Glomerular endothelial cell (primary cell): Measurements from ENCODE around the gene RPS10. TPM values are rescaled to one million over a fixed set of nuclear protein-coding genes. Genes with fewer than 3 reads are reported as not detected.
A peak's percentile ranks its signal among the peaks of the same experiment; 100 is the strongest.
"Not testable (repeated sequence)": the region's sequence is repeated elsewhere in the genome, so short reads cannot be mapped to it uniquely, and the experiment has no call there.

ENCODE experiments used
- DNase-seq: peaks from one replicate; pipeline ENCODE4 v3.0.0-alpha.2; 2011; ENCODE audit warnings: low read depth, low spot score; ENCODE audit errors: extremely low read depth
- total RNA-seq: library from RNA; depleted of rRNA; stranded (reverse); fragments of >200 nt; gene quantifications from 2 replicates; pipeline ENCODE4 v1.2.3, GENCODE V29; 2015

RPS10 gene
- total RNA-seq, 1 donor from 2014 or later, result 1,516 TPM

- no peak for DNase-seq
Observed at GRCh38 chr6:34374508-34374907, 51.4 kb downstream of the RPS10 start.

- no peak for DNase-seq
Observed at GRCh38 chr6:34374069-34374468, 51.8 kb downstream of the RPS10 start.

GRCh38 chr6:34373511-34373910 lies 52.4 kb downstream of the RPS10 start:
- DNase-seq, result no peak

GRCh38 chr6:34371865-34372264 lies 54.0 kb downstream of the RPS10 start:
- not testable (repeated sequence) for DNase-seq

- DNase-seq, result peak; percentile 64
Observed at GRCh38 chr6:34370361-34370760, 55.5 kb downstream of the RPS10 start.

- DNase-seq, result no peak
Observed at GRCh38 chr6:34369385-34369784, 56.5 kb downstream of the RPS10 start.

Other genes starting within 250 kb of the RPS10 start
- gene HMGA1, start 189.2 kb downstream of the RPS10 start, total RNA-seq, result 327 and 748 TPM in 2 replicates
- 34.2 and 46.6 TPM in 2 replicates for gene SMIM29, start 177.1 kb downstream of the RPS10 start, total RNA-seq
- 31.2 and 33.5 TPM in 2 replicates for gene NUDT3, start 33.4 kb downstream of the RPS10 start, total RNA-seq
- gene PACSIN1, start 40.0 kb upstream of the RPS10 start, total RNA-seq, result not detected in 2 replicates
- not detected in 2 replicates for gene SPDEF, start 130.3 kb upstream of the RPS10 start, total RNA-seq